Suprapubic skin (tissue), 4 donors: Measurements from ENCODE around the gene ADAMTS15.
A peak's percentile ranks its signal among the peaks of the same experiment; 100 is the strongest.

ENCODE experiments used
- CTCF ChIP-seq, 2 donors: fragments of 200-600 bp in 1 of 2; fragments of 450-650 bp in 1 of 2; sonication (generic) in 1 of 2; IDR thresholded peaks; one replicate each; pipeline ENCODE4 v1.5.1; 2016 to 2019; ENCODE audit warnings: antibody characterized with exemption in 2 of 2, mild to moderate bottlenecking in 1 of 2, moderate library complexity in 1 of 2
- EP300 ChIP-seq: sonication (generic); formaldehyde crosslinking; IDR thresholded peaks from one replicate; pipeline ENCODE4 v1.6.1; 2017; ENCODE audit warnings: antibody characterized with exemption
- POLR2A ChIP-seq, 2 donors: fragments of 450-650 bp; IDR thresholded peaks; one replicate each; pipeline ENCODE4 v1.6.1; 2017; ENCODE audit warnings: antibody characterized with exemption in 2 of 2, mild to moderate bottlenecking in 2 of 2, moderate library complexity in 2 of 2
- POLR2AphosphoS5 ChIP-seq, 3 donors: sonication (generic); formaldehyde crosslinking; IDR thresholded peaks; one replicate each; pipeline ENCODE4 v1.6.1; 2017; ENCODE audit warnings: antibody characterized with exemption in 3 of 3

GRCh38 chr11:130448416-130449309, at the start of gene ADAMTS15:
- TF ChIP-seq CTCF (IDR thresholded peaks at IDR 0.05) (no peak), POLR2A (IDR thresholded peaks at IDR 0.05) (peak in 1 of 2 donors; percentile 21), EP300 (no peak), POLR2AphosphoS5 (IDR thresholded peaks at IDR 0.05) (no peak)
